Renal cortex interstitium (tissue), 11 donors: Measurements from ENCODE around the gene LHPP. TPM values are rescaled to one million over a fixed set of nuclear protein-coding genes. Genes with fewer than 3 reads are reported as not detected.
"Not testable (repeated sequence)": the region's sequence is repeated elsewhere in the genome, so short reads cannot be mapped to it uniquely, and the experiment has no call there.

Experiments used
- DNase-seq, 11 donors: peaks; one replicate each; pipeline ENCODE4 v3.0.0-alpha.2; 2013; ENCODE audit warnings: low read depth in 9 of 11, low spot score in 4 of 11; ENCODE audit errors: extremely low read depth in 1 of 11
- polyA plus RNA-seq, 3 donors: library from polyadenylated mRNA; unstranded; fragments of 120-200 nt; gene quantifications; one replicate each; pipeline ENCODE4 v1.2.1, GENCODE V29; 2013; ENCODE audit not compliant: insufficient read length in 3 of 3

LHPP gene
- polyA plus RNA-seq, 3 donors: 16.5 to 24.8 (median 22.0) TPM

DNA sequence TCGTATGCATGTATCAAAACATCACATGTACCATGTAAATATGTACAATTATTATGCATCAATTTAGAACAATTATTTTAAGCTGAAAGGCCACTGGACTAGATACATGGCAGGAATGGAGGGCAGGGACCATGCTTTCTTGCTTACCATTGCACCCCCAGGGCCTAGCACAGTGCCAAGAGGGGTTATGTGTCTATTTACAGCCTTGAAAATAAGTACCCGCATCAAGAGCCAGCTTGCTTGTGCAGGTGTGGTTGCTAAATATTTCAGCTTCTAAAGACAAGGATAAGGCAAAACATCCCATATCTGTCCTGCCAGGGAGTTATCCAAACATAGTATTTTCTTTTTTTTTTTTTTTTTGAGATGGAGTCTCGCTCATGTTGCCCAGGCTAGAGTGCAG is 28.2 kb upstream of the LHPP start:
- no peak for DNase-seq

GRCh38 chr10:124435683-124436082 is 25.9 kb upstream of the LHPP start:
- not testable (repeated sequence) for DNase-seq

GRCh38 chr10:124436191-124436638 is 25.4 kb upstream of the LHPP start:
- DNase-seq: no peak

DNA sequence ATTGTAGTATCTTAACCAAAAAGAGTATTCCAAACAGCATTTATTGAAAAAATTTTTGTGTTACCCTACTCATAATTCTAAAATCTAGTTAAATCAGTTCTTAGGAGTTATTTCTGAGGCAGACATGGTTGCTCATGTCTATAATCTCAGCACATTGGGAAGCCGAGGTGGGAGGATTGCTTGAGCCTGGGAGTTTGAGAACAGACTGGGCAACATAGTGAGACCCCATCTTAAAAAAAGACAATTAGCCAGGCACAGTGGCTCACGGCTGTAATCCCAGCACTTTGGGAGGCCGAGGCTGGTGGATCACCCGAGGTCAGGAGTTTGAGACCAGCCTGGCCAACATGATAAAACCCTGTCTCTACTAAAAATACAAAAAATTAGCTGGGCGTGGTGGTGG is 19.9 kb upstream of the LHPP start:
- DNase-seq: not testable (repeated sequence)

DNA sequence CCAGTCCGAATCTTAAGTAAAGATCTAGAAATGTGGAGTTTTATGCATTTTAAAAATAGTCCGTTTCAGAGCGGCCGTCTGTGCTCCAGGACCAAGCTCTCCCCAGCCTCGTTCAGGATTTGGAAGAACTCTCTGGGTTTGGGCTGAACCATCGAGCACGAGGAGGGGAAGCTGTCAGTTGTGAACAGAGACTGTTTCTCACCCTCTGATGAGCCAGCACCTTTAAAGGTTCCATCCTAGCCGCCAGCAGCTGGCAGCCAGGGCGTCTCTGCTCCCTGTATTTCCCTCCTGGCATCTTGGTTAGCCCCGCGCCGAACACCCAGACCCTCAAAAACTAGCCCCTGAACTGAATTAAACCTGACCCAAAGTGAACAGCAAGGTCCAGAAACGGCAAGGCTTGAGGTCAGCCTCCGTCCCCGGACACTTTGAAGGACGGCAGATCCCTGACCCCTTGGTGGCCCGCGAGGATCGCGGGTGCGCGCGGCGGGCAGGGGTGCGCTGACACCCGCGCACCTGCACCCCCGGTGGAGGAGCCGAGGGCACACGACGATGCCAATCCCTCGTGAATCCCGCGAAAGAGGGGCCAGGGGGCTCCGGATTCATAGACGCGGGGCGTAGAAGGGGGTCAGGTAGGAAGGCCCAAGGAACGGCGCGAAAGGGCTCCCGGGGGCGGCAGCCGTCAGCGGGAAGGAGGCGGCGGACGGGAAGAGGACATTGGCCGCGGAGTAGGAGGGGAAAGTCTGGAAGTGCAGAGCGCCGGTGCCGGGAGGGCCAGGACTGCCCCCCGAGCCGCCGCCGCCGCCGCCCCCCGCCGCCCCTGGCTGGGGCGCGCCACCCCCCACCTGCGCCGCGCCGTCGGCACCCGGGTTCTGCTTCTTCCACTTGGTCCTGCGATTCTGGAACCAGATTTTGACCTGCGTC is 14.5 kb upstream of the LHPP start:
- DNase-seq: no peak

- DNase-seq: no peak
Measured at GRCh38 chr10:124447751-124448466, 13.7 kb upstream of the LHPP start.

DNA sequence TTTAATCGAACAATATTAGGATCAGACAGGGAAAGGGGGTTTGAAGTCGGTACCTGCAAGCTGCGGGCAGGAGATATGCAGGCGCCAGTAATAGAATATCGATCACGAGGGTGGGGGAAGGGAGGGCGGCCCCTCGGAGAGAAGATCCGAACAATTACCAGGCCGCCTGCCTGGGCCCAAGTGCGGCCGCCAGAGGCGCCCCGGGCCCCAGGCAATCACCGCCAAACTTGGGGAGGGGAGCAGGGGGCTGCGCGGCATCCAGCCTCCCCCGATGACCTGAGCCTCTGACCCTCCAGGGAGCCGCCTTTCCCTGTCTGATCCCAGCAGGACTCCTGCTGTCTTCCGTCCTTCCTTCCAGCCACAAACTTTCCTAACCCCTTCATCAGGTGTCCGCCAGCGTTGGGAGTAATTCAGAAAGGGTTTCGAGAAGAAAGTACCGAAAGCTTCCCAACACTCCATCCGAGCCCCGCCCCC is 12.9 kb upstream of the LHPP start:
- no peak for DNase-seq

- no peak for DNase-seq
Measured at GRCh38 chr10:124449170-124450011, 12.2 kb upstream of the LHPP start.

DNA sequence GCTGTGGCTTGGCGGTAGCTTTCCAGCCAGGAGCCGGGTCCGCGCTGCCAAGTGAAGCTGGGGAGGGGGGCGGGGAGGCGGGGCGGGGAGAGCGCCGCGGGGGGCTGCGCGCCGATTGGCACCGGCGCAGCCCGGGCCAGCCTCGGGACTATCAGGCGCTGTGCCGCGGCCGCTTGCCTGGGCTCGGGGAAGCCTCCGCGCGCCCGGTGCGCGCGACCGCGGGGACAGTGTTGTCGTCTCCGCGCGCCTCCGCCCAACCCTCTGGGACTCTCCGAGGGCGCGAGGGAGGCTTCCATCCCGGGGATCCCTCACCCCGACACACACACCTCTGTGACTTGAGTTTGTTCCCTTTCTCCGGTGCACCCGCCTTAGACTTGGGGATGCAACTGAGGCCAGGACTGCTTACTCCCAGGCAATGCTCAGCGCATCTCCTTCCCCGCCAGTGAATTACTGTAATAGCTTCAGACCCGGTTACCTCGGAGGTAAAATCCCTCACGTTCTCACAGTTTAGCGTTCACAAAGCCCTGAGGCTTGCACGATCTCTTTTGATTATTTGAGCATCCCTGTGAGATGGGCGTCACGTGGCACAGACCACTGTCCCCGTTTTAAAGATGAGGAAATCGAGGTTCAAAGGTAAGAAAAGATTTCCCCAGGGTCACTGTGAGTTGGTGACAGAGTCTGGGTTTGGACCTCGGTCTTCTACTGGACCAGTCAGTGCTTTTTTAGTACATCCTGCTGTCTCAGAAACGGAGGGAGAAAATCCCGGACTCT is 11.4 kb upstream of the LHPP start, which contains the start of gene NKX1-2:
Gene NKX1-2, minus strand, starts transcription at position 24 of the 771 bp plus-strand sequence. CDS start 92 bp downstream, outside the sequence.
- DNase-seq: no peak

GRCh38 chr10:124450783-124451057 is 10.9 kb upstream of the LHPP start:
- no peak for DNase-seq

DNA sequence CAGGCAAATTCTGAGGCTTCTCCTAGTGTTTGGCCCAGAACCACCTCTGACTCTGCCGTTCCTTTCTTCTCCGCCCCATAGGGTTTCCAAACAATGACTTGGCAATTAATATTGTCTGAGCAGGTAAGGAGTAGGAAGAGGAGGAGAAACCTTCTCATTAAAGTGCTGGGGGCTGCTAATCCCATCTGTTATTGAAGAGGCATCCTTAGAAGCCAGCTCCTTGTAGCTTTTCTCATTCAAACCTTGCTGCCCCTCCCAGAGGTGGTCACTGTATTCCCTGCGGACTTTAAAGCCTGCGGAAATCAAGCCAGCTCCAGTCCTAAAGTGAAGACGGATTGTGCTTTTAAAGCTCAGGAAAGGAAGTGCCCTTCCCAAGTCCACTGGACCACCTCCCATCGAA is 10.3 kb upstream of the LHPP start:
- no peak for DNase-seq

GRCh38 chr10:124453960-124454610 is 7.5 kb upstream of the LHPP start:
- no peak for DNase-seq

- no peak for DNase-seq
Measured at GRCh38 chr10:124455441-124455840, 6.2 kb upstream of the LHPP start.

GRCh38 chr10:124458473-124458872 is 3.1 kb upstream of the LHPP start:
- no peak for DNase-seq

DNA sequence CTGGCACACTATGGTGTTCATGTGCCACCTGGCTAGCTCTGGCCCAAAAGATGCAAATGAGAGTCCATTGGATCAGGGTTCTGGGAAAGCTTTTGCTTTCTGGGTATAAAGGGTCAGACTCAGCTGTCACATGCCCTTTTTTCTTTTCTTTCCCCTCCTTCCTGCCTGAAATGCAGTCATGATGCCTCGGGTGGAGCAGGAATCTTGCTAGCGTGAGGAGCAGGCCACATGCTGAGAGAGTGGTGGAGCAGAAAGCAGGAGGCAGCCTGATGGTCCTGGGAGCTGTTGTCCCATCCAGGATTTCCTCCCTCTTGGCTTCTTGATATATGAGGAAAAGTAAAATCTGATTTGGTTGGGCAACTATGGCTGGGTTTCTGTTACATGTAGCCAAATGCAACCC is 2.7 kb upstream of the LHPP start:
- no peak for DNase-seq

GRCh38 chr10:124459395-124459794 is 2.2 kb upstream of the LHPP start:
- DNase-seq: no peak

- no peak for DNase-seq
Measured at GRCh38 chr10:124460144-124460543, 1.5 kb upstream of the LHPP start.

GRCh38 chr10:124462348-124462695 is 699 bp downstream of the LHPP start:
- no peak for DNase-seq
